ENCODE results near the gene ZNF74.
"Not testable (repeated sequence)": the region's sequence is repeated elsewhere in the genome, so short reads cannot be mapped to it uniquely, and the experiment has no call there.

Gene ZNF74

DNA sequence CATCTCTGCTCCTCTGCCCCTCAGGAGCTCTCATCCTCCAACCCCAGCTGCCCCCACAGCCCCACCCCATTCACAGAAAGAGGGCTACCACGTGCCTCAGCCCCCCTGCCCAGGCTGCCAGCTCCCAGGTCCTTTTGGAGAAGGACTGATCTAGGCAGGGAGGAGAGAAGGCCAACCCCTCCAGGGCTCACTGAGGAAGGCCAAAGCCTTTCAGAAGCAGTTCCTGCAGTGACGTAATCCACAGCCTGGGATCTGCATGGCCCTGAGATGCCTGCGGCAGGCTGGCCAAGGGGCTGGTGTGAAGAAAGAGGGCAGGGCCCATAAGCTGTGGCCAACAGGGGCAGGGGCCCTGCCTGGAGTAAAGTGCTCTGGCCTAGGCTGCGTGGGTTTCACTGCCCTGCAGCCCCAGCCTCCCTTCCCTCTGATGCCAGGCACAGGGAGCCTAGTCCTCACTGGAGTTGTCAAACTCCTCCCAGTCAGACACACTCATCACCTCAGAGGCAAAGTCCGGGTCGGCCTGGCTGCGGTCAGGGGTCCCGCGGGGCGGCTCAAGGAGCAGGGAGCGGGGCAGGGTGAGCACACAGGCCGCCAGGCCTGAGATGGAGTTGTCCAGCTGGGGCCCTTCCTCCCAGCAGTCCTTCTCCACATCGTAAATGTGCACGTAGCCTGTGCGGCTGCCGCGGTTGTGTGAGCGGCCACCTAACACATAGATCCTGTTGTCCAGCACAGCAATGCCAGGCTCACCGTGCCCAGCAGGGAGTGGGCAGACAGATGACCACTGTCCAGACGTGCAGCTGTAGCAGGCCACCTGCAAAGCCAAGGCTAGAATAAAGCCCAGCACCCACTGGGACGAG lies 47.9 kb downstream of the ZNF74 start:
- in situ Hi-C loops (cut with HindIII; ENCODE audit: low sequenced_read_pairs), result no loop called here

DNA sequence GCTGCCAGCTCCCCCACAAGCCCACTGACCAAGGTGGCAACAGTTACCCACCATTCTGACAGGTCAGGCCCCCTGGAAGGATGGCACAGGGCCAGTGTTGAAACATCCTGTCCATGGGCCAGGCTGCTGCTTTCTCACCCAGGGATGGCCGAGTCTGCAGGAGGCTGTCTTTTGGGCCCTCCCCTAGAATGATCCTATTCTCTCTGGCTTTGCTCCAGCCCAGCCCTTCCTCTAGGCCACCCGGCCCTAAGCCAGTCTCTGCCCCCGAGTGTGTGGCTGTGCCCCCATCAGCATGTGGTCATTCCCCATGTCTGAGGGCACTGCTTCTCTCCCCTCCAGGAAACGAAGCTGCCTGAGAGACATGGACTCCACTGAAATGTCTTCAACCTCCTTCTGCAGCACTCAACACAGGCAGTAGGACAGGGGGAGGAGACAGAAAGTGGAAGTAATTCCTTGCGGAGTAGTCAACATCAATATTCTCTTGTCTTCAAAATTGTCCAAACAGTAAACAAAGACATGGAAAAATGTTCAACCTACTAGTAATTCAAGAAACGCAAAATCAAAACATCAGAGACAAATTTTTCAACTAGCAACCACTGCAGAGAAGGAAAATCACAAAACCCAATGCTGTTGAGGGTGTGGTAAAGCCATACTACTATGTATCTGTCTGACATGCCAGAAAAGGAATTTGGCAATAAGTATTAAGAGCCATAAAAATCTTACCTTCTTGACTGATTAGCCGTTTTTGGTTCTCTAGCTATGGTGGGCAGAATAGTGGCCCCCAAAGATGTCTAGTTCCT lies 48.7 kb downstream of the ZNF74 start:
- in situ Hi-C loops (cut with HindIII; ENCODE audit: low sequenced_read_pairs), result no loop called here

DNA sequence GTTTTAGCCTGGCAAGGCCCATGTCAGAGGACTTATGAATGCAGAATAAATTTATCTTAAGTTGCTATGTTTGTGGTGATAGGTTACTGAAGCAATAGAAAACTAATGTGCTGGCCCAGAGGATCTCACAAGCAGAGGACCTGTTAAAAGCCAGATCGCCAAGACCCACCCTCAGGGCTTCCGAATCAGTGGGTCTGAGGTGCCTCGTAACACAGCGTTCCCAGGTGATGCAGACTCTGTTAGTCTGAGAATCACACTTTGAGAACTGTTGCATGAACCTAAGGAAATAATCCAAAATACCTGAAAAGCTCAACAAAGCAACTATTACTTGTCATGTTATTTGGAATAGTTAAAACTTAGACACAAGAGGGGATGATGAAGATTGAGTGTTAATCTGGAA lies 50.4 kb downstream of the ZNF74 start:
- in situ Hi-C loops (cut with HindIII; ENCODE audit: low sequenced_read_pairs), result no loop called here

DNA sequence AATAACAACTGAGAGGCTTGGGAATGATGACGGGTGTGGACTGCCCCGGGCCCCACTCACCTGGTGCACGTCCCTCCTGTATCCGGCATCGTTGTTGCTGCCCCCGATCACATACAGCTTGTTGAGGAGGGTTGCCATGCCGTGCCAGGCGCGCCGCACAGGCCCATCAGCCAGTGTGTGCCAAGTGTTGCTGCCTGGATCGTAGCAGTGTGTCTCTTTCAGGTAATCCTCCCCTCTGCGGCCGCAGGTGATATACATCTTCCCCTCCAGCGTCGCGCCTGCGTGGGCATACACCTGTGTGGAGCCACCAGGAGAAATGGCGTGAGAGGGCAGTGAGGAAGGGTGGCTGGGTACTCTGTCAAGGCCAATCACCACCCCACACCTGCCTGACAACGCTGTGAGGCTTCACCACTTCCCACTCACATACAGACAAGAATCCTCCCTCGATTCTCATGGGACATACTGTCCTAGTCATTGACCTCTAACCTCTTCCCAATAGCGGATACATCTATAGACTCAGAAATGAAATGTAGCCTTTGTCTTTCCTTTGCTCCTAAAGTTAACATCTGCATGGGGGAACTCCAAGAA lies 52.5 kb downstream of the ZNF74 start:
- in situ Hi-C loops (cut with HindIII; ENCODE audit: low sequenced_read_pairs), result no loop called here

DNA sequence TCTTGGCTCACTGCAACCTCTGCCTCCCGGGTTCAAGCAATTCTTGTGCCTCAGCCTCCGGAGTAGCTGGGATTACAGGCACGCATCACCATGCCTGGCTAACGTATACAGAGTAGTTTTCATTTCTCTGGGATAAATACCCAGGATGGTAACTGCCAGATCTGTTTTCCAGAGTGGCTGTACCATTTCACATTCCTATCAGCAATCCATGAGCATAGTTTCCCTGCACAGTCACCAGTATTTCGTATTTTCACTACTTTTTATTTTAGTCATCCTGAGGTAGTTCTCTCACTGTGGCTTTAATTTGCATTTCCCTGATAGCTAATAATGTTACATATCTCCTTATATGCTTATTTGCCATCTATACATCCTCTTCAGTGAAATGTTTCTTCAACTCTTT lies 54.7 kb downstream of the ZNF74 start:
- in situ Hi-C loops (cut with HindIII; ENCODE audit: low sequenced_read_pairs), result no loop called here

DNA sequence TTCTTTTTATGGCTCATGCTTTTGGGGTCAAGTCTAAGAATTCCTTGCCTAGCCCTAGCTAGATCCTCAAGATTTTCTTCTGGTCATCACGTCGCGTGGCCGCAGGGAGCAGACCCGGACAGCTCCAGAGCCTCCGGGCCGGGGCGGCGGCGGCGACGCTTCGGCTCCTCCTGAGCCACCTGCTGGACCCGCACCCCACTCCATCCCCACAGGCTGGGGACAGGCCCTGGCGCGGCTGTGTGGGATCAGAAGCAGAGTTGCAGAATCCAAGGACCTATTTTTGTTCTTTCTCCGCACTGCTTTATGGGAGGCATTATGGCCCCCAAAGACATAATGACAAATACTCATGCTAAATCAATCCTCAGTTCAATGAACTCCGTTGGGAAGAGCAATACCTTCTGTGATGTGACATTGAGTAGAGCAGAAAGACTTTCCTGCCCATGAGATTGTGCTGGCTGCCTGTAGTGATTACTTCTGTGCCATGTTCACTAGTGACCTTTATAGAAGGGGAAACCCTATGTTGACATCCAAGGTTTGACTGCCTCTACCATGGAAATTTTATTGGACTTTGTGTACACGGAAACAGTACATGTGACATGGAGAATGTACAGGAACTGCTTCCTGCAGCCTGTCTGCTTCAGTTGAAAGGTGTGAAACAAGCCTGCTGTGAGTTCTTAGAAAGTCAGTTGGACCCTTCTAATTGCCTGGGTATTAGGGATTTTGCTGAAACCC lies 56.0 kb downstream of the ZNF74 start:
- in situ Hi-C loops (cut with HindIII; ENCODE audit: low sequenced_read_pairs), result no loop called here

DNA sequence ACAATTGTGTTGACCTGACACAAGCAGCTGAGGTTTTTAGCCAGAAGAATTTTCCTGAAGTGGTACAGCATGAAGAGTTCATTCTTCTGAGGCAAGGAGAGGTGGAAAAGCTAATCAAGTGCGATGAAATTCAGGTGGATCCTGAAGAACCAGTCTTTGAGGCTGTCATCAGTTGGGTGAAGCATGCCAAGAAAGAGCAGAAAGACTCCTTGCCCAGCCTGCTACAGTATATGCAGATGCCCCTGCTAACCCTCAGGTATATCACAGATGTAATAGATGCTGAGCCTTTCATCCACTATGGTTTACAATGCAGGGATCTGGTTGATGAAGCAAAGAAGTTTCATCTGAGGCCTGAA lies 56.6 kb downstream of the ZNF74 start:
- in situ Hi-C loops (cut with HindIII; ENCODE audit: low sequenced_read_pairs), result no loop called here

DNA sequence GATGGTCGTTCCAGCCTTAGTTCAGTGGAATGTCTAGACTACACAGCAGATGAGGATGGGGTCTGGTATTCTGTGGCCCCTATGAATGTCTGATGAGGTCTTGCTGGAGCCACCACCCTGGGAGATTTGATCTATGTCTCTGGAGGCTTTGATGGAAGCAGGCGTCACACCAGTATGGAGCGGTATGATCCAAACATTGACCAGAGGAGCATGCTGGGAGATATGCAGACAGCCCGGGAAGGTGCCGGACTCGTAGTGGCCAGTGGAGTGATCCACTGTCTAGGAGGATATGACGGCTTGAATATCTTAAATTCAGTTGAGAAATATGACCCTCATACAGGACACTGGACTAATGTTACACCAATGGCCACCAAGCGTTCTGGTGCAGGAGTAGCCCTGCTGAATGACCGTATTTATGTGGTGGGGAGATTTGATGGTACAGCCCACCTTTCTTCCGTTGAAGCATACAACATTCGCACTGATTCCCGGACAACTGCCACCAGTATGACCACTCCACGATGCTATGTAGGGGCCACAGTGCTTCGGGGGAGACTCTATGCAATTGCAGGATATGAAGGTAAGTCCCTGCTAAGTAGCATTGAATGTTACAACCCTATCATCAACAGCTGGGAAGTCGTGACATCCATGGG lies 57.3 kb downstream of the ZNF74 start:
- in situ Hi-C loops (cut with HindIII; ENCODE audit: low sequenced_read_pairs), result not testable (repeated sequence)

DNA sequence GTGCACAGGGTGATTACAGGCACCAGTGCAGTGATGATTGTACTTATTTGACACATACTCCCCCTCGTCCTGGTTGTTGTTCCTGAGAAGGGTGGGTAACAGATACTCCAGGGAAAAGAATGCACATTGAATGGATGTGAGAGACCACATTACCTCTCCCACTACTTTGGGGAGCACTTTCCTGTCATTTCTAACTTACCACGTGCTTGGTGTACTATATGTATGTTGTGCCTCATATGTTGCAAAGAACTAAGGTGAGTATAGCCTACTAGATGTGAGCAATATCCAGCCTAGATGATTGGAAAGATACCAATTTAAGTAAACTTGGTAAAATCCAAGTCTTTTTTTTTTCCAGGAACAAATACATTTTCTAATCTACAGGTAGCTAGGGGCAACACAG lies 58.0 kb downstream of the ZNF74 start:
- in situ Hi-C loops (cut with HindIII; ENCODE audit: low sequenced_read_pairs), result no loop called here

DNA sequence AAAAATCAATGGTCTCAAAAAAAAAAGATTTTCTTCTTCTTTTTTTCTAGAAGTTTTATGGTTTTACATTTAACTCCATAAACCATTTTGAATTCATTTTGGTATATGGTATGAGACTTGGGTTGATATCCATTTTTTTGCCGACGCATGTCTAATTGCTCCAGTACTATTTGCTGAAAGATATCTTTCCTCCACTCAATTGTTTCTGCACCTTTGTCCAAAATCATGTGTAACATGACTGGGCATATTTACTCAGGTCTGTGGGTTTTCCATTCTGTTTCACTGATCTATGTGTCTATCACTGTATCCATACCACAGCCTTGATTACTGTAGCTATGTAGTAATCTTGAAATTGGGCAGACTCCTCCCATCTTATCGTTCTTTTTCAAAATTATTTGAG lies 59.3 kb downstream of the ZNF74 start:
- in situ Hi-C loops (cut with HindIII; ENCODE audit: low sequenced_read_pairs), result no loop called here

DNA sequence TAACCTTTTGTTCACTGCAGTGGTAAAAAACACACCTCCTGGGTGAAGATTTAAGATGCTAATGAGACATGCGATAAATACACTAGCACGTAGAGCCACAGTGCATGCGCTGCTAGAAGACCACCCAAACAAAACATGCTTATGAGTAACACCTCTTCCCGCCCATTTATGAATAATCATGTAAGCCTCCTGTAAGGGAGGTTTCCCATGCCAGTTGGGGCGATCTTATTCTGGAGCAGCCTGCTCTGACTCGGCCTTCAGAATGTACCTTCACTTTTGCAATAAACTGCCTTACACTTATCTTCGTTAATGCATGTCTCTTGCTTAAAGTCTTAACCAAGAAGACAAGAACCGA lies 61.7 kb downstream of the ZNF74 start:
- in situ Hi-C loops (cut with HindIII; ENCODE audit: low sequenced_read_pairs), result no loop called here

DNA sequence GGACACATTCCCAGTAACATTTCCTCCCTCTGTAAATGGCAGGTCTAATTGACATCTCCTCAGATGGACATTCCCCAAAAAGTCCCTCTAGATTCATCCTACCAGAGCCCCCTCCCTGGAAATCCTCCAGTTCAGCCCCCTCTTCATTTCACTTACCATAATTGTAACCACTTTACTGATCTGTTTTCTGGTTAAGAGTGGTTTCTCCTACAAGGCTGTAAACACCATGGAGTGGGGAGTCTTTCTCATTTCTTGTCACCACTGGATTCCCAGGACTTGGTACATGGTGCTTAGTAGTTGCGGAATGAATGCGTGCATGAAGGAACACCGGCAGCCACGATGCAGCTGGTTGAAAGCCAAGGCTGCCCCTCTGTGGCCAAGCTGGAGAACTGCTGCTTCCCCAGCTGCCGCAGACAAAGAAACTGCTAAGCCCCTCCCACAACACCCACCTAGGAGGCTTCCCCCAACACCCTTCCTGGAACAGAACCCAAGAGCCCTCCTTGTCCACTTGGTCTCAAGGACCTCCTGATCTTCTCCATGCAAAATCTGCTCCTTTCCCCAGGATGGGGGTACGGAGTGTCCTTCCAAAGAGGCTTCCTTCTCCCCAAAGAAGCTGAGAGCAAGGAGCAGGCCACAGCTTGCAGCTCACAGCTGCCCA lies 62.2 kb downstream of the ZNF74 start:
- in situ Hi-C loops (cut with HindIII; ENCODE audit: low sequenced_read_pairs), result no loop called here

DNA sequence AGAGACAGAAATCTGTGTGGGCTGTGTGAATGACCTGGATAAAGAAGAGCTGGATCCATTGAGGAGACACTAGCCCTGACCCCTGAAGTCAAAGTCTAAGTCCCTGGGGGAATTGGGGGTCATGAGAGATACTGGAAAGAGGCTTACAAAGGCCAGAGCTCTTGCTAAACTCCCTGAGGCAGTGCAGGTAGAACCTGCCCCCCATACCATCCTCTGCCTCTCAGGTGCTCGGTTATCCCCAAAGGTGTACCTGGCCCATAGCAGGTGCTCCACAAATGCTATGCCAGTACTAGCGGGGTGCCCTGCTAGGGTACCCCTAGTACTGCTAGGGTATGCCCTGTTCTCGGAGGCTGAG lies 62.7 kb downstream of the ZNF74 start:
- in situ Hi-C loops (cut with HindIII; ENCODE audit: low sequenced_read_pairs), result no loop called here

DNA sequence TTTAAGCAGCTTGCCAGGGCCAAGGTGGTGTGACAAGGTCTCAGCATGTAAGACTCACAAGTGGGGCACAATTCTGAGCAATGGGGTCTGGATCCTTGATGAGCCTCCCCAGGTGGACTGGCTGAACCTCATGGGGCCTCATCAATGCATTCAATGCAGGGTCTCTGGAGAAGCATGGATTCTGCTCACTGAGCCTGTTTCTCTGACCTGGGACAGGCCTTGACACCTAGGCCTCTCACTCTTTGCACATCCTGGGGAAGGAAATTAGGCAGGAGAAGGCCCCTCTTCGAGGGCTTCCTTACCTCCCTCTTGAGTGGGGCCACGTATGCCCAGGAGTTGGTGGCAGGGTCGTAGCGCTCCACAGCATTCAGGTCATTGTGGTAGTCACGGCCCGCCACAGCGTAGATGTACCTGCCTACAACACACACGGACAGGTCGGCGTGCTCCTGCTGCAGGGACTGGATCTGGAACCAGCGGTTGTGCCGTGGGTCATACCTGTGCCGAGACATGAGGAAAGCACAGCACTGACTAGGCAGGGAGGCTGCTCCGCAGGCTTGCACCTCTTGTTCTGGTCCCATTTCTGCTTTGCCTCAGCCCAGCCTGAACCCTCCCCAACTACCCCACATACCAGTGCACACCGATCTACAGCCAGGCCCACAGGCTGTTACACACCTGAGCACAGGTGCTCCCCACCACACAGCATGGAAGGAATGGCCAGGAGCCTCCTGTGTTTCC lies 63.7 kb downstream of the ZNF74 start:
- in situ Hi-C loops (cut with HindIII; ENCODE audit: low sequenced_read_pairs), result no loop called here
